A549 (cell line): ENCODE results near the gene KCNQ2. TPM values are rescaled to one million over a fixed set of nuclear protein-coding genes. Genes with fewer than 3 reads are reported as not detected.

Experiments
- ATAC-seq, 2 experiments: fragments of 200-7000 bp in 1 of 2; fragments of >200 bp in 1 of 2; cut with Nextera tagmentation in 1 of 2; cut with Tn5 transposase in 1 of 2; 3 replicates each; pipeline versions ENCODE4 v1.8.0 to v1.9.1; 2018 to 2020; ENCODE audit warnings: mild to moderate bottlenecking in 1 of 2, moderate library complexity in 1 of 2
- CTCF ChIA-PET: fragments of 300-600 bp; sonication (Branson Sonifier 250); formaldehyde crosslinking; extraction: SDS; loops from one replicate; lab custom pipeline; 2021; ENCODE audit warnings: antibody characterized with exemption, inconsistent platforms; lab: Yijun Ruan, JAX
- POLR2A ChIA-PET: fragments of 350-600 bp; formaldehyde crosslinking; extraction: SDS; loops from one replicate; lab custom pipeline; 2021; ENCODE audit warnings: antibody characterized with exemption, inconsistent platforms; lab: Yijun Ruan, JAX
- DNase-seq, 2 experiments: peaks; one replicate each; pipeline versions ENCODE4 v3.0.0 to v3.0.0-alpha.2; 2011 to 2016; ENCODE audit warnings: low read depth in 1 of 2, low spot score in 1 of 2
- FAIRE-seq: peaks from 2 replicates; lab custom pipeline; 2011; peaks lifted over from hg19 to GRCh38; lab: Jason Lieb, UNC
- H3K27ac ChIP-seq, 2 experiments: fragments of >200 bp; sonication (Bioruptor Twin); formaldehyde crosslinking; 3 replicates each; pipeline ENCODE4 v1.5.1; 2016 to 2017
- H3K4me1 ChIP-seq: fragments of >200 bp; sonication (Bioruptor Twin); formaldehyde crosslinking; 3 replicates; pipeline ENCODE4 v1.6.1; 2016
- H3K4me2 ChIP-seq: fragments of >200 bp; sonication (Bioruptor Twin); formaldehyde crosslinking; 3 replicates; pipeline ENCODE4 v1.6.1; 2016
- H3K4me3 ChIP-seq: fragments of >200 bp; sonication (Bioruptor Twin); formaldehyde crosslinking; 3 replicates; pipeline ENCODE4 v1.5.1; 2016
- H3K9me3 ChIP-seq: fragments of >200 bp; sonication (Bioruptor Twin); formaldehyde crosslinking; 3 replicates; pipeline ENCODE4 v1.6.1; 2016
- ATOH8 ChIP-seq: fragments of 250-450 bp; sonication (Bioruptor Pico); IDR thresholded peaks from 2 replicates; pipeline ENCODE4 v1.5.0; 2020; ENCODE audit warnings: low read depth, mild to moderate bottlenecking, moderate library complexity
- CBX2 ChIP-seq: fragments of 200-600 bp; sonication (generic); IDR thresholded peaks from 2 replicates; pipeline ENCODE4 v1.6.1; 2016; ENCODE audit warnings: low read depth, mild to moderate bottlenecking, borderline replicate concordance
- CHD4 ChIP-seq: fragments of 200-600 bp; sonication (generic); IDR thresholded peaks from 2 replicates; pipeline ENCODE4 v1.6.1; 2016; ENCODE audit warnings: antibody characterized with exemption, mild to moderate bottlenecking, borderline replicate concordance
- E2F6 ChIP-seq: IDR thresholded peaks from 2 replicates; pipeline ENCODE4 v1.6.1; 2012; ENCODE audit warnings: low read depth, borderline replicate concordance
- EHF ChIP-seq: fragments of 250-450 bp; sonication (Bioruptor Pico); IDR thresholded peaks from 2 replicates; pipeline ENCODE4 v1.5.0; 2020; ENCODE audit warnings: mild to moderate bottlenecking
- EHMT2 ChIP-seq: fragments of 200-600 bp; sonication (generic); IDR thresholded peaks from 2 replicates; pipeline ENCODE4 v1.6.1; 2016; ENCODE audit warnings: antibody characterized with exemption, low read depth, mild to moderate bottlenecking, moderate library complexity
- FOSL2 ChIP-seq, 2 experiments: fragments of 450-650 bp in 1 of 2; fragments of >200 bp in 1 of 2; sonication (Bioruptor Twin) in 1 of 2; formaldehyde crosslinking; IDR thresholded peaks; 2 replicates each; pipeline versions ENCODE4 v1.5.0 to v1.6.1; 2016 to 2020; ENCODE audit warnings: mild to moderate bottlenecking in 1 of 2, moderate library complexity in 1 of 2
- FOXS1 ChIP-seq: fragments of 250-450 bp; sonication (Bioruptor Pico); IDR thresholded peaks from 2 replicates; pipeline ENCODE4 v1.5.0; 2020; ENCODE audit warnings: mild to moderate bottlenecking, moderate library complexity
- HEYL ChIP-seq: fragments of 250-450 bp; sonication (Bioruptor Pico); IDR thresholded peaks from 2 replicates; pipeline ENCODE4 v1.8.0; 2021; ENCODE audit warnings: mild to moderate bottlenecking, moderate library complexity
- HOXA7 ChIP-seq: fragments of 250-450 bp; sonication (Bioruptor Pico); IDR thresholded peaks from 2 replicates; pipeline ENCODE4 v1.5.0; 2020; ENCODE audit warnings: mild to moderate bottlenecking, moderate library complexity
- JUNB ChIP-seq: fragments of >200 bp; sonication (Bioruptor Twin); formaldehyde crosslinking; IDR thresholded peaks from 2 replicates; pipeline ENCODE4 v1.6.1; 2016
- MAX ChIP-seq: IDR thresholded peaks from 2 replicates; pipeline ENCODE4 v1.6.1; 2012
- MAZ ChIP-seq: fragments of 150-350 bp; IDR thresholded peaks from 2 replicates; pipeline ENCODE4 v1.6.1; 2014; ENCODE audit warnings: antibody characterized with exemption, low read depth, low read length, borderline replicate concordance
- NPAS2 ChIP-seq: fragments of 250-450 bp; sonication (Bioruptor Pico); IDR thresholded peaks from 2 replicates; pipeline ENCODE4 v1.8.0; 2022; ENCODE audit warnings: mild to moderate bottlenecking, moderate library complexity, borderline replicate concordance
- NR3C1 ChIP-seq: fragments of >200 bp; sonication (Bioruptor Twin); formaldehyde crosslinking; IDR thresholded peaks from 3 replicates; pipeline ENCODE4 v1.6.1; 2017
- PBX3 ChIP-seq: IDR thresholded peaks from 2 replicates; pipeline ENCODE4 v1.6.1; 2012
- PHF8 ChIP-seq: fragments of 200-600 bp; sonication (generic); IDR thresholded peaks from 2 replicates; pipeline ENCODE4 v1.6.1; 2016; ENCODE audit warnings: low read depth, mild to moderate bottlenecking, antibody characterized with exemption, moderate library complexity, borderline replicate concordance
- RAD21 ChIP-seq, 2 experiments: fragments of >200 bp in 1 of 2; sonication (Bioruptor Twin) in 1 of 2; formaldehyde crosslinking in 1 of 2; IDR thresholded peaks in 1 of 2; conservative IDR thresholded peaks in 1 of 2; 2 replicates in 1 of 2; 3 replicates in 1 of 2; pipeline ENCODE4 v1.6.1; 2012 to 2018; ENCODE audit warnings: inconsistent platforms in 1 of 2
- RARB ChIP-seq: fragments of 250-450 bp; sonication (Bioruptor Pico); IDR thresholded peaks from 2 replicates; pipeline ENCODE4 v1.8.0; 2021; ENCODE audit warnings: mild to moderate bottlenecking, moderate library complexity
- RCOR1 ChIP-seq: fragments of 150-350 bp; IDR thresholded peaks from 2 replicates; pipeline ENCODE4 v1.6.1; 2014; ENCODE audit warnings: antibody characterized with exemption, low read length, low read depth
- RFX5 ChIP-seq: fragments of 450-650 bp; IDR thresholded peaks from 2 replicates; pipeline ENCODE4 v1.7.1; 2014; ENCODE audit warnings: antibody characterized with exemption, mild to moderate bottlenecking, moderate library complexity
- RNF2 ChIP-seq: fragments of 200-600 bp; sonication (generic); IDR thresholded peaks from 2 replicates; pipeline ENCODE4 v1.6.1; 2016; ENCODE audit warnings: low read depth, mild to moderate bottlenecking, antibody characterized with exemption, moderate library complexity, borderline replicate concordance
- SREBF2 ChIP-seq: fragments of 450-650 bp; IDR thresholded peaks from 2 replicates; pipeline ENCODE4 v1.6.1; 2014; ENCODE audit warnings: mild to moderate bottlenecking, moderate library complexity
- USF2 ChIP-seq: fragments of 450-650 bp; IDR thresholded peaks from 2 replicates; pipeline ENCODE4 v1.6.1; 2014; ENCODE audit warnings: antibody characterized with exemption
- ZFP36 ChIP-seq: fragments of 450-650 bp; IDR thresholded peaks from 2 replicates; pipeline ENCODE4 v1.6.1; 2014; ENCODE audit warnings: borderline replicate concordance; ENCODE audit not compliant: partially characterized antibody
- ZSCAN20 ChIP-seq: fragments of 250-450 bp; sonication (Bioruptor Pico); IDR thresholded peaks from 2 replicates; pipeline ENCODE4 v1.8.0; 2022; ENCODE audit warnings: mild to moderate bottlenecking, moderate library complexity
- whole genome bisulfite sequencing: methylation state at CpG from one replicate; pipeline ENCODE4 v1.1.6; 2017; ENCODE audit errors: missing lambda C conversion rate; 5-methylcytosine and 5-hydroxymethylcytosine counted together
- polyA plus RNA-seq, 4 experiments: library from polyadenylated mRNA; depleted of rRNA in 3 of 4; stranded (reverse); fragments of >200 nt; fragmentation: RNase III in 1 of 4; extraction: RNeasy Plus Mini Kit Qiagen cat#74134 plus additional on column Dnase treatment in 1 of 4; gene quantifications; 2 replicates in 3 of 4; 3 replicates in 1 of 4; pipeline ENCODE4 v1.2.3, GENCODE V29; 2011 to 2017

KCNQ2 gene
- polyA plus RNA-seq, 2 of the 4 experiments (the other 2 are of a cell fraction): 0.14 to 0.36 TPM

- TF ChIP-seq NPAS2 (no peak), JUNB (no peak), HOXA7 (no peak), FOSL2 (IDR thresholded peaks at IDR 0.05) (no peak), FOSL2 (CRISPR knock-in tag; IDR thresholded peaks at IDR 0.05) (no peak), ZSCAN20 (no peak), RFX5 (no peak), PBX3 (no peak), ATOH8 (no peak), MAX (peak; percentile 50), EHMT2 (no peak), RAD21 (conservative IDR thresholded peaks at IDR 0.05 in 1 of 2, IDR thresholded peaks at IDR 0.05 in 1 of 2) (peak; percentile 52 to 63), RARB (CRISPR knock-in tag) (no peak), HEYL (no peak)
- TF ChIP-seq, all 56 proteins: peak for 5
Observed at GRCh38 chr20:63495741-63496595, 23.5 kb upstream of the KCNQ2 start (continued).

- TF ChIP-seq RARB (CRISPR knock-in tag): no peak
- no peak for TF ChIP-seq CHD4
- no peak for TF ChIP-seq RCOR1
- no peak for TF ChIP-seq JUNB
- no peak overlapping the region for H3K4me3 ChIP-seq
- ATAC-seq (no peak), DNase-seq (no peak), FAIRE-seq (no peak)
- H3K27ac ChIP-seq: no peak overlapping the region
- H3K4me1 ChIP-seq: peaks cover 27% of the 10 kb centered on the region
- ChIA-PET POLR2A (no interaction called here), CTCF (interaction anchor here (0.7 to 3.6 kb wide), 26 partner anchors 8 to 478 kb away, joined by 3 to 75 read pairs (median 7); partner anchors contain the start of genes PPDPF and PTK6)
- no peaks in the 10 kb centered on the region for H3K9me3 ChIP-seq
- WGBS: 76% methylated on average over 6 of the region's 8 CpGs
- H3K4me2 ChIP-seq: no peak overlapping the region
Observed at GRCh38 chr20:63495167-63495720, 22.8 kb upstream of the KCNQ2 start.

- no peak for TF ChIP-seq RCOR1
- TF ChIP-seq NPAS2: no peak
- no peak for TF ChIP-seq NR3C1
- TF ChIP-seq RNF2: no peak
- no peak for TF ChIP-seq EHF (CRISPR knock-in tag)
- TF ChIP-seq PHF8: no peak
- TF ChIP-seq SREBF2: no peak
- no peak for TF ChIP-seq RFX5
- TF ChIP-seq CBX2: no peak
- TF ChIP-seq USF2: no peak
- no peak for TF ChIP-seq ZFP36
- no peak for TF ChIP-seq ZSCAN20
- TF ChIP-seq E2F6: no peak
- no peak for TF ChIP-seq PBX3
- TF ChIP-seq MAZ: no peak
- no peak for TF ChIP-seq FOXS1 (CRISPR knock-in tag)
- 93% methylated on average over 40 of the region's 51 CpGs for WGBS
- Histone ChIP-seq H3K27ac (no peak overlapping the region), H3K9me3 (no peaks in the 10 kb centered on the region), H3K4me2 (no peak overlapping the region), H3K4me3 (no peak overlapping the region), H3K4me1 (peaks cover 26% of the 10 kb centered on the region)
- CTCF ChIA-PET: interaction anchor here (0.9 to 2.1 kb wide), 5 partner anchors 25 to 271 kb away, joined by 3 to 6 read pairs (median 3); partner anchors contain the start of gene PPDPF
- POLR2A ChIA-PET: interaction anchor here (1.5 kb wide), 1 partner anchor 26 kb away, joined by 12 read pairs; the partner anchor contains the start of gene PPDPF
- FAIRE-seq (no peak), DNase-seq (no peak), ATAC-seq (no peak)
Observed at GRCh38 chr20:63494420-63495166, 22.1 kb upstream of the KCNQ2 start.
